ENCODE results near the gene DERL2.

GRCh38 chr17:5510771-5511170 is 24.8 kb upstream of the DERL2 start:
- TF ChIP-seq, protein P1, sequence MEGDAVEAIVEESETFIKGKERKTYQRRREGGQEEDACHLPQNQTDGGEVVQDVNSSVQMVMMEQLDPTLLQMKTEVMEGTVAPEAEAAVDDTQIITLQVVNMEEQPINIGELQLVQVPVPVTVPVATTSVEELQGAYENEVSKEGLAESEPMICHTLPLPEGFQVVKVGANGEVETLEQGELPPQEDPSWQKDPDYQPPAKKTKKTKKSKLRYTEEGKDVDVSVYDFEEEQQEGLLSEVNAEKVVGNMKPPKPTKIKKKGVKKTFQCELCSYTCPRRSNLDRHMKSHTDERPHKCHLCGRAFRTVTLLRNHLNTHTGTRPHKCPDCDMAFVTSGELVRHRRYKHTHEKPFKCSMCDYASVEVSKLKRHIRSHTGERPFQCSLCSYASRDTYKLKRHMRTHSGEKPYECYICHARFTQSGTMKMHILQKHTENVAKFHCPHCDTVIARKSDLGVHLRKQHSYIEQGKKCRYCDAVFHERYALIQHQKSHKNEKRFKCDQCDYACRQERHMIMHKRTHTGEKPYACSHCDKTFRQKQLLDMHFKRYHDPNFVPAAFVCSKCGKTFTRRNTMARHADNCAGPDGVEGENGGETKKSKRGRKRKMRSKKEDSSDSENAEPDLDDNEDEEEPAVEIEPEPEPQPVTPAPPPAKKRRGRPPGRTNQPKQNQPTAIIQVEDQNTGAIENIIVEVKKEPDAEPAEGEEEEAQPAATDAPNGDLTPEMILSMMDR (IDR thresholded peaks at IDR 0.05; ENCODE audit: poor library complexity) = no peak
- TF ChIP-seq EZH2 (IDR thresholded peaks at IDR 0.05; ENCODE audit: borderline replicate concordance) = no peak
- TF ChIP-seq EZH2phosphoT487 (IDR thresholded peaks at IDR 0.05; ENCODE audit: low read depth, severe bottlenecking, unreplicated experiment) = no peak
